Astrocyte of the spinal cord (primary cell): ENCODE data around the gene HMGXB3.

ENCODE experiments used
- DNase-seq: peaks from one replicate; pipeline ENCODE4 v3.0.0; 2011; ENCODE audit warnings: low read depth, low spot score
- H3K4me3 ChIP-seq: 2 replicates; pipeline ENCODE4 v1.5.1; 2011; ENCODE audit warnings: low read depth, mild to moderate bottlenecking, low read length, moderate library complexity
- CTCF ChIP-seq: IDR thresholded peaks from 2 replicates; pipeline ENCODE4 v1.5.1; 2012; ENCODE audit warnings: low read depth, mild to moderate bottlenecking, low read length, inconsistent platforms
- in situ Hi-C: cut with HindIII; loops from 2 replicates; pipeline ENCODE4 v1.10.0; 2017; ENCODE audit warnings: low sequenced_read_pairs

HMGXB3 gene

DNA sequence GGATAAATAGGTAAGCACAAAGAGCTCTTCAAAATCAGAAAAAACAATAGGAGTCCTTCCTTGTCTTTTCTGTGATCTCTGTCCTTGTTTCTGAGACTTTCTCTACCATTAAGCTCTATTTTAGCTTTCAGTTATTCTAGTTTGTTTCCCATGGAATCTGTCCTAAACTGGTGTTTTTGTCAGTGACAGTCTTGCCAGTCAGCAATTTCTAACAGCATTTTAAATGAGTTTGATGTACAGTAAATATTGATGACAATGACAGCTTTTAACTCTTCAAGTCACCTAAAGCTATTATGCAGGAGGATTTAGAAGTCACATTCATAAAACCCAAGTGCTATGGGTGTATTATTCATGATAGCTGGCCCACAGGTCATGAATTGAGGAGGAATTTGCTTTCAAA, 18.0 kb upstream of the HMGXB3 start:
- in situ Hi-C loops, result no loop called here
- H3K4me3 ChIP-seq, result no peak overlapping the region
- TF ChIP-seq CTCF, result no peak
- no peak for DNase-seq

DNA sequence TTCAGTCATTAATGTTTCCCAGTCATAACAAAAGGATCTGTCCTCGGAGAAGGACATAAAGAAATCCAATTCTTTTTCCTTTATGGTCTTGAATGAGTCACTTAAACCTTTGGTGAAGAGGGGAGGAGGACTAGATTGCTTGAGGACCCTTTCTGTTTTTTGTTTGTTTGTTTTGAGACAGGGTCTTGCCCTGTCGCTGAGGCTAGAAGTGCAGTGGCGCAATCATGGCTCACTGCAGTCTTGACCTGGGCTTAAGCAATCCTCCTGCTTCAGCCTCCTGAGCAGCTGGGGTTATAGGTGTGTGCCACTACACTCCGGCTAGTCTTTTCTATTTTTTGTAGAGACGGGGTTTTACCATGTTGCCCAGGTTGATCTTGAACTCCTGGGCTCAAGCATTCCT, 12.4 kb upstream of the HMGXB3 start:
- in situ Hi-C loops, result no loop called here

DNA sequence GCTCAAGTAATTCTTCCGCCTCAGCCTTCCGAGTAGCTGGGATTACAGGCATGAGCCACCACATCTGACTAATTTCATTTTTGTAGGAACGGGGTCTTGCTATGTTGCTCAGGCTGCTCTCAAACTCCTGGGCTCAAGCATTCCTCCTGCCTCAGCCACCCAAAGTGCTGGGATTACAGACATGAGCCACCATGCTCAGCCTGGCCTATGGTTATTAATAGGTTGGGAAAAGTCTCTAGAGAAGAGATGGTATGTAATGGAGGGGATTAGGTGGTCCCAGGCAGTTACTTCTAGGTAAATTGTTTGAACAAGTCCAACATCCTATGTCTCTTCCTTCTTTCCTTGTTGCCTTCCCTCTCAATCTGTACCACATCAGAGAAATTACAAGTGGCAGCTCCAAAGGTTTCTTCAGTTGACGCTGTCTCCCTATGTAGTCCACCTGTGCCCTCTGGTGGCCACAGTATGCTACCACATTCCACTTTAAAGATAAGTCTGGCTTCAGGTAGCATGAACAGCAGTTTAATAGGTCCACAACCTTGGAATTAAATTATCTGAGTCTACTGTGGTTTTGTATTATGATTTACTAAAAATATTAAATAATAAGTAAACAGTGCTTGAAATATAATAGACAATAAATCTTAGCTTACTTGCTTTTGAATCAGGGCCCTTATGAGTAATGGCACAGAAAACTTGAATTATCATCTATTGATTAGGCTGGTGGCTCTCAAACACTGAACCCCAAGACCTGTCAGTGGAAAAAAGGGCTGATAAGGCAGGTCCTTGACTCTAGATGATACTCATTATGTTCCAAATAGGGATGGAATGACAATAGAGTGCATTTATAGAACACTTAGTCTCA, 9.8 kb upstream of the HMGXB3 start:
- peak; percentile 85 for TF ChIP-seq CTCF
- in situ Hi-C loops, result no loop called here
- DNase-seq, result peak; percentile 79
- H3K4me3 ChIP-seq, result no peak overlapping the region

More for the DNA sequence above, 12.4 kb upstream of the HMGXB3 start:
- H3K4me3 ChIP-seq, result no peak overlapping the region
- no peak for TF ChIP-seq CTCF
- no peak for DNase-seq

GRCh38 chr5:149993471-149993870, 7.1 kb upstream of the HMGXB3 start:
- TF ChIP-seq CTCF, result no peak
- no peak overlapping the region for H3K4me3 ChIP-seq
- in situ Hi-C loops, result no loop called here
- DNase-seq, result no peak

- no peak for DNase-seq
- in situ Hi-C loops, result no loop called here
- no peak for TF ChIP-seq CTCF
- H3K4me3 ChIP-seq, result no peak overlapping the region
Measured at GRCh38 chr5:149995385-149996204, 4.9 kb upstream of the HMGXB3 start.

- in situ Hi-C loops, result no loop called here
- no peak for TF ChIP-seq CTCF
- H3K4me3 ChIP-seq, result no peak overlapping the region
- no peak for DNase-seq
Measured at GRCh38 chr5:149996205-149996890, 4.2 kb upstream of the HMGXB3 start.
